ENCODE results near the gene ALOX15.

GRCh38 chr17:4596636-4597380, 44.7 kb downstream of the ALOX15 start:
- no peak for TF ChIP-seq CTCF (conservative IDR thresholded peaks at IDR 0.05; ENCODE audit: low read depth, low read length)
- TF ChIP-seq EZH2phosphoT487 (IDR thresholded peaks at IDR 0.05; ENCODE audit: borderline replicate concordance, low read length) = no peak
- no peak for TF ChIP-seq EZH2 (IDR thresholded peaks at IDR 0.05; ENCODE audit: low read length, unreplicated experiment)

All from PC-3 (cell line).